HL-60 (cell line): ENCODE measurements around the gene AGO4.

Experiments
- DNase-seq, 2 experiments: peaks; one replicate each; pipeline ENCODE4 v3.0.0-alpha.2; 2010 to 2020; ENCODE audit warnings: low read depth in 1 of 2, low spot score in 1 of 2
- H3K27ac ChIP-seq: fragments of 250-450 bp; sonication (Bioruptor Pico); replicated peaks from 2 replicates; pipeline ENCODE4 v1.5.1; 2020; ENCODE audit warnings: mild to moderate bottlenecking, moderate library complexity
- H3K27me3 ChIP-seq: fragments of 250-450 bp; sonication (Bioruptor Pico); 2 replicates; pipeline ENCODE4 v1.5.1; 2021; ENCODE audit warnings: mild to moderate bottlenecking, moderate library complexity; ENCODE audit not compliant: insufficient read depth, poor library complexity, severe bottlenecking
- H3K4me3 ChIP-seq: replicated peaks from 2 replicates; pipeline ENCODE4 v1.5.1; 2011; ENCODE audit warnings: mild to moderate bottlenecking, control low read depth, low read length; ENCODE audit not compliant: insufficient read depth
- CTCF ChIP-seq: IDR thresholded peaks from one replicate; pipeline ENCODE4 v1.5.1; 2011; ENCODE audit warnings: low read length, control low read depth, inconsistent platforms; ENCODE audit not compliant: insufficient read depth
- GABPA ChIP-seq: IDR thresholded peaks from 2 replicates; pipeline ENCODE4 v1.6.1; 2012; ENCODE audit warnings: low read depth
- POLR2AphosphoS5 ChIP-seq: IDR thresholded peaks from 2 replicates; pipeline ENCODE4 v1.6.1; 2012; ENCODE audit warnings: low read depth
- REST ChIP-seq: IDR thresholded peaks from 2 replicates; pipeline ENCODE4 v1.6.1; 2012; ENCODE audit warnings: low read depth; ENCODE audit not compliant: insufficient replicate concordance
- SPI1 ChIP-seq: IDR thresholded peaks from 2 replicates; pipeline ENCODE4 v1.6.1; 2012; ENCODE audit warnings: low read depth, mild to moderate bottlenecking, borderline replicate concordance
- long read RNA-seq: library from polyadenylated mRNA; unstranded; transcript quantifications from one replicate; pipeline ENCODE4 v2.0.0, GENCODE V29; 2020

The AGO4 gene
- long read RNA-seq, partial matches to known transcripts = 4 of 8 reads
- long read RNA-seq, other reads (novel, unspliced or antisense) = 4 of 8 reads

- peak within 1 kb of the TSS; percentile 87 for H3K27ac ChIP-seq
- no peaks in the 10 kb centered on the region for H3K27me3 ChIP-seq
- peak in 1 of 2 experiments; percentile 21 for DNase-seq
- H3K4me3 ChIP-seq = peak within 1 kb of the TSS; percentile 79
- TF ChIP-seq POLR2AphosphoS5 = no peak
- TF ChIP-seq CTCF = no peak
- no peak for TF ChIP-seq REST
- no peak for TF ChIP-seq GABPA
These were observed at the start of gene AGO4 for GRCh38 chr1:35807614-35808449. TSS of gene AGO4 (plus strand) at chr1:35808016. CDS start at chr1:35808417, 401 bp downstream.

- 0 out of 2 replicates have a peak overlapping the region, but pooled peaks have one; percentile 6 for H3K27ac ChIP-seq
- DNase-seq = no peak
- TF ChIP-seq SPI1 (peak; percentile 30; the same call in 1 of the 2 replicates), POLR2AphosphoS5 (no peak)
- H3K27me3 ChIP-seq = no peaks in the 10 kb centered on the region
- no peak overlapping the region for H3K4me3 ChIP-seq
These were observed 45.7 kb upstream of the AGO4 start for GRCh38 chr1:35762141-35762540.

GRCh38 chr1:35763201-35763600 lies 44.6 kb upstream of the AGO4 start:
- Histone ChIP-seq H3K4me3 (no peak overlapping the region), H3K27ac (no peak overlapping the region), H3K27me3 (no peaks in the 10 kb centered on the region)
- no peak for TF ChIP-seq GABPA
- TF ChIP-seq CTCF = no peak
- TF ChIP-seq REST = no peak
- TF ChIP-seq POLR2AphosphoS5 = no peak
- TF ChIP-seq SPI1 = no peak
- no peak for DNase-seq

- TF ChIP-seq GABPA (no peak), SPI1 (no peak), POLR2AphosphoS5 (no peak), CTCF (no peak), REST (no peak)
- Histone ChIP-seq H3K4me3 (no peak overlapping the region), H3K27me3 (no peaks in the 10 kb centered on the region), H3K27ac (no peak overlapping the region)
- no peak for DNase-seq
These were observed 43.5 kb upstream of the AGO4 start for GRCh38 chr1:35764283-35764682.
